Colon (tissue), 2 donors: ENCODE data around the gene BTBD1.
"Not testable (repeated sequence)": the region's sequence is repeated elsewhere in the genome, so short reads cannot be mapped to it uniquely, and the experiment has no call there.

ENCODE experiments used
- FAIRE-seq: peaks from 2 replicates; lab custom pipeline; 2012; peaks lifted over from hg19 to GRCh38; lab: Jason Lieb, UNC
- donor health status: control.
- donor health status: control.

Gene BTBD1

DNA sequence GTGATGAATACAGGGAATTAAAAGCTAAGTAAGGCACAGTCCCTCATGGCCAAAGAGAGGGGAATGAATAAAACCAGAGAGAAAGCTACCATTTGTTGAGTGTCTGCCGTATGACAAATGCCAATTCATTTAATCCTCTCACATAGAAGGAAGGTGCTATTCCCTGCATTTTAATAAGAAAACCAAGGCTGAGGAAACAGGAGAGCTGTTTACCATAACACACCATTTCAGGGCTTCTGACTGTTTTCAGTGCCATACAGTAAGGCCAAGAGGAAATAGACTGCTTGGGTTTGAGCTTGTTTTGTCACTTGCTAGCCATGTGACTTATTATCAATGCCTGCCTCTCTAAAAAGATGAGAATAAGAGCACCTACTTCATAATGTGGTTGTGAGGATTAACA, 10.1 kb downstream of the BTBD1 start:
- no peak for FAIRE-seq

DNA sequence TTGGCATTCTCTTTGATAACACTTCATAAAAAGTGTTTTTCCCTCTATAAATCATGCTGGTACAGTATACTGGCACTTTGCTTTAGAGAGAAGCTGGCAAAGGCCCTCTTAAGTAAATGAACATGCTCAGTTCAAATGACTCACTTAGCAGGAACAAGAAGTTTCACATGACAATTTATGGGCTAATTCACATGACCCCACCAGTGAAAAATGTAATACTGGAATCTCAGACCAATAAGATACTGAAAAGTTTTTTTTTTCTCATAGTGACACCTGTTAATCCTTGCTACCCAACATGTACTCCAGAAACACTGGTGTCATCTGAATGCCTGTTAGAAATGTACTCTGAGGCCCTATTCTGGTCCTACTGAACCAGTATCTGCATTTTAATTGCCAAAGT, 13.9 kb downstream of the BTBD1 start:
- FAIRE-seq = no peak

DNA sequence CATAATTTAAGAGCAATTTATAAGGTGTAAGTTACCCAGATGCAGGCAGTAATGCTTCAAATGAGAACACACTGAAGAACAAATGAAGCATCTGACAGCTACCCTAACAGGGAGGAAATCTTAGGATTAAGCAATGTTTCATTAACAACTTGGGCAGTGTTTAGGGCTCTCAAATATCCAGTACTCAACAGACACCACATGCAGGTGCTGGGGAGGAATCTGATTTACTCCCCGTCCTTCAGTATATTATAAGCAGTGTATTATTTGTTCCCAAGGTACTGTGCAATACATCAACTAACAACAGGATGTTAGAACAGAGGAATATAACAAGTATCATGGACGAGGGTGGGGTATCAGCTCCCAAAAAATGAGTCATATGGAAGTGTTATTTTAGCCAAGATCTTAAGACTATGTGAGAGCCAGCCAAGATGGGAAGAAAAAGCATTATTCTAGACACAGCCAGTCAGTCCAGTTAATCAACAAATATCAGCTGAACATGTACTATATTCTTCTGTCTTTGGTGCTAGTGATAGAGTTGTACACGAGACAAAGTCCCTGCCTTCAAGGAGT, 20.4 kb downstream of the BTBD1 start:
- no peak for FAIRE-seq

DNA sequence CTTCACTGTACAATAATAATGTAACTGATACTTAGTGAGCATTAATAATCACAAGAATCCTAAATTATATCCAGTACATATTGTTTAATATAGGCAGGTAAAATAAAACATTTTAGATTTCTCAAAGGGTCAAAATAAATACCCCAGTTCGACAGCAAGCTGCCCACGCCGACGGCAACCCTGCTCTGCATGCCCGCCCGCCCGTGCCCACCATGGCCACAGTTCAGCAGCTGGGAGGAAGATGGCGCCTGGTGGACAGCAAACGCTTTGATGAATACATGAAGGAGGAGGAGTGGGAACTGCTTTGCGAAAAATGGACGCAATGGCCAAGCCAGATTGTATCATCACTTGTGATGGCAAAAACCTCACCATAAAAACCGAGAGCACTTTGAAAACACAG, 22.9 kb downstream of the BTBD1 start:
- no peak for FAIRE-seq

DNA sequence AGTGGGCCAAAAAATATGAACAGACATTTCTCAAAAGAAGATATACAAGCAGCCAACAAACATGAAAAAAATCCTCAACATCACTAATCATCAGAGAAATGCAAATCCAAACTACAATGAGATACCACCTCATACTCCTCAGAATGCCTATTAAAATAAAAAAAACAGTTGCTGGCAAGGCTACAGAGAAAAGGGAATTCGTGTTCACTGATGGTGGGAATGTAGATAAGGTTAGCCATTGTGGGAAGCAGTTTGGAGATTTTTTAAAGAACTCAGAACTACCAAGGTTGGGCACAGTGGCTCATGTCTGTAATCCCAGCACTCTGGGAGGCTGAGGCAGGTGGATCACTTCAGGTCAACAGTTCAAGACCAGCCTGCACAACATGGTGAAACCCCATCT, 27.8 kb downstream of the BTBD1 start:
- no peak for FAIRE-seq

DNA sequence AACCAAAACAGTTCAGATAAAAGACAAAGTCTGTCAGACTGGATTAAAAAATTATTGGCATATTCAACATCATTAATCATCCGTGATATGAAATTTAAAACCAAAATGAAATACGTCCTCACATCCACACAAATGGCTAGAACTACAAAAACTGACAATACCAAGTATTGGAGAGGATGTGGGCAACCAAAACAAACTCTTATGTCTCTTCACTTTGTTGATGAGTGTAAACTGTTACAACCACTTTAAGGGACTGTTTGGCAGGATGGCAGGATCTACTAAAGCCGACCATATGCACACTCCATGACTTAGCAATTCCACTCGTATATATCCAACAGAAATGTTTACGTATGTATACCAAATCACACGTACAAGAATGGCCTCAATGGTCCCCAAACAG, 30.8 kb downstream of the BTBD1 start:
- no peak for FAIRE-seq

DNA sequence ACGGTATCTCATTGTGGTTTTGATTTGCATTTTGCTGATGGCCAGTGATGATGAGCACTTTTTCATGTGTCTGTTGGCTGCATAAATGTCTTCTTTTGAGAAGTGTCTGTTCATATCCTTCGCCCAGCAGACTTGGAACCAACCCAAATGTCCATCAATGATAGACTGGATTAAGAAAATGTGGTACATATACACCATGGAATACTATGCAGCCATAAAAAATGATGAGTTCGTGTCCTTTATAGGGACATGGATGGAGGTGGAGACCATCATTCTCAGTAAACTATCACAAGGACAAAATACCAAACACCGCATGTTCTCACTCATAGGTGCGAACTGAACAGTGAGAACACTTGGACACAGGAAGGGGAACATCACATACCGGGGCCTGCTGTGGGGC, 35.8 kb downstream of the BTBD1 start:
- not testable (repeated sequence) for FAIRE-seq

DNA sequence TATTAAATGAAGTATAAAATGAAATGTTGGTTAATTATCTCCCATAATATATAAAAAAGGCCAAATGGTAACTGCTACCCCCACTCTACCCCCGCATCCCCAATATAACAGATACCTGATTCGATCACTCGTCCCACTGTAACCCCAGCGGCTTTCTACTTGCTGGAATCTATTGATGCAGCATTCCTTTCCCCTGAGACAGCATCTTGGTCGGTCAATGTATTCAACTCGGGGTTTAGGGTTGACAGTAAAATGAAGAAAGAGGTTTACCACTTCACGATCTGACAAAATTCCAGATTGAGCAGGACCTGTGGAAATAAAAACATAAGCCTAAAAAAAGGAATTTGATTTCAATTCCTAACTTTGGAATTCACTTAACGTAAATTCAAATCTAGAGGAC, 37.0 kb downstream of the BTBD1 start:
- FAIRE-seq = no peak

DNA sequence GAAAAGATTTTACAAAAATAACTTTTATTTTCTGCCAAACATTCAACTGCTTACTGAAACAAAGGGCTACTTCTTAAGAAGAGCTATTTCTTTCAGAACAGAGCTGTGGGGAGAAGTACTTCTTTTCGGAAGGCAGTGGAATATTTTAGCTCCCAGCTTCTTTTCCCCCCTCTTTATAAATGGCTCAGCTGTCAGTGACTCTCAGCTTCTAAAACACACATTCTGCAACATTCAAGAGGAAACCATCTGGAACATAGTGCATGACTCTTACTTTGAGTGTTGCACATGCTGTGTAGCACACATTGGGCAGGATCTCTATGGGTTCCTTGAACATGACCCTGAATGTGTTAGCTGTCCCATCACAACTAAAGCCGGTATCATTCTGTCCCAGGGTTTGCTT, 48.6 kb downstream of the BTBD1 start:
- FAIRE-seq = no peak

DNA sequence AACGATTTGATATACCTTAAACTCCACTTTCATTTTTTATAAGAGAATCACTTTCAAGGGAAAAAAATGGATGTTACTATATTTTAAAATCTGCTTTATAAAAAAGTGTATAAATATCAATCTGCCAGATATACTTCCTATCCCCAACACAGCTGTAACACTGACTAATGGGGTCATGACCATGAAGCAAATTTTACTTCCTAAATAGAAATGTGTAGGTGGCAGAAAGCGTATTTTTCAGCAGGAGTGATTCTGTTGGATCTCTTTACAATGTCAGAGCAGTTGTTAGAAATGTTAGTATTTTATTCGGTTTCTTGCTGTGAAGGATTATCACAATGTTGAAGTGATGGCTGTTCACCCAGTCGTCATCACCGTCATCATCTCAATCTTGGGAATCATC, 50.1 kb downstream of the BTBD1 start:
- FAIRE-seq = no peak

DNA sequence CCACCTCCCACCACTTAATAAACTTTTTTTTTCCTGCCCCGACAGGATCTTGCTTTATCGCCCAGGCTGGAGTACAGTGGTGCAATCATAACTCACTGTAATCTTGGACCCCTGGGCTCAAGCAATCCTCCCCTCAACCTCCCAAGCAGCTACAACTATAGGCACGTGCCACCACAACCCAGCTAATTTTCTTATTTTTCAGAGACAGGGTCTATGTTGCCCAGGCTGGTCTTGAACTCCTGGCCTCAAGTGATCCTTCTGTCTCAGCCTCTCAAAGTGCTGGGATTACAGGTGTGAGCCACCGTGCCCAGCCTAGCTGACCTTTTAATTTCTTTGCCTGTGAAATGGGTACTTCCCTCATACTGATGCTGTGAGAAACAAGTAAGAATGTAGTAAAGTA, 51.7 kb downstream of the BTBD1 start:
- no peak for FAIRE-seq

DNA sequence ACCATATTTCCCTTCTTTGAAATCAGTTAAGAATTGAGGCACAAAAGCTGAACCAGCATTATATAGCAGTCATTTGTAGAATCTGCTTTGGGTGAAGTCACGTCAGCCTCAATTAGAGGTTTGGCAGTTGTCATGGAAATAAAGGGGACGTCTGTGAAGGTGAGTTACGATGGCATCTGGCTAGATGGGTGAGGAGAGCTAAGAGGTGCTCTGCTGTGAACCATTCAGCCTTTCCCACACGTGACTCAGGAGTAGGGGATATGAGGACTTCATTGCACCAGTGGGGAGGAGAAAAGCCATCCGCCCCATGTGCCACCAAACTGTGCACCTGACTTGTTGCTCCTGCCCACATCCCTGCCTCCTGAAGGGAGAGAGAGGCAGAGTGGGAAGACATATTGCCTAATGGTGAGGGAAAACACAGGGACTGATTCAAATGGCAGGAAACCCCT, 52.8 kb downstream of the BTBD1 start:
- no peak for FAIRE-seq

DNA sequence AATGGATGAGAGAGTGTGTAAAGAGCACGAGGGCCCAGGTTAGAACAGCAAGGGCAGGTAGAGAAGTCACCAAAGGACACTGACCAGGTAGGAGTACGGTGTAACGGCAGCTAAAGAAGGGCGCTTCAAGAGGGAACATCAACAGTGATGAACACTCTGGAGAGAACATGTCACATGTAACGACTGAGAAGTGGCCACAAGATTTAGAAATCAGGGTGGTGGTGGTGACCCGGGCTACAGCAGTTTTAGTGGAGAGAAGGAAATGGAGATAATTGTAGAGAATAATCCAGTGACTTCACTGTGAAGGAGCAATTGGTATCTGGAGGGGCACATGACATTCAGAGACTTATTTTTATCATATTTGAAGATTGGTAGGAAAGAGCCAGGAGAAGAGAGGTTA, 54.4 kb downstream of the BTBD1 start:
- no peak for FAIRE-seq

DNA sequence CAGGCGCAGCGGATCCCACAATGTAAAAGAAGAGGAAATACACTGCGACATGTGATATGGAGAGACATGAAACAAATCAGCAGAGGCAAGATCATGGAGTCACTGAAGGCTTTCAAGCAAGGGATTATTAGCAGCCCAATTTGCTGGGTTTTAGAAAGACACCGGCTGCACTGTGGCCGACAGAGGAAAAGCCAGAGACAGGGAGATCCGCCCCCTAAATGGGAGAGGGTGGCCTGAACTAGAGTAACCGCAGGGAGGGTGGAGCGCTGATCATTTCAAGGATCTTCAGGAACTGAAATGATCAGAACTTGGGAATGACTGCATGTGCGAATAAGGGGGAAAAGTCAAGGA, 55.0 kb downstream of the BTBD1 start:
- FAIRE-seq = no peak

DNA sequence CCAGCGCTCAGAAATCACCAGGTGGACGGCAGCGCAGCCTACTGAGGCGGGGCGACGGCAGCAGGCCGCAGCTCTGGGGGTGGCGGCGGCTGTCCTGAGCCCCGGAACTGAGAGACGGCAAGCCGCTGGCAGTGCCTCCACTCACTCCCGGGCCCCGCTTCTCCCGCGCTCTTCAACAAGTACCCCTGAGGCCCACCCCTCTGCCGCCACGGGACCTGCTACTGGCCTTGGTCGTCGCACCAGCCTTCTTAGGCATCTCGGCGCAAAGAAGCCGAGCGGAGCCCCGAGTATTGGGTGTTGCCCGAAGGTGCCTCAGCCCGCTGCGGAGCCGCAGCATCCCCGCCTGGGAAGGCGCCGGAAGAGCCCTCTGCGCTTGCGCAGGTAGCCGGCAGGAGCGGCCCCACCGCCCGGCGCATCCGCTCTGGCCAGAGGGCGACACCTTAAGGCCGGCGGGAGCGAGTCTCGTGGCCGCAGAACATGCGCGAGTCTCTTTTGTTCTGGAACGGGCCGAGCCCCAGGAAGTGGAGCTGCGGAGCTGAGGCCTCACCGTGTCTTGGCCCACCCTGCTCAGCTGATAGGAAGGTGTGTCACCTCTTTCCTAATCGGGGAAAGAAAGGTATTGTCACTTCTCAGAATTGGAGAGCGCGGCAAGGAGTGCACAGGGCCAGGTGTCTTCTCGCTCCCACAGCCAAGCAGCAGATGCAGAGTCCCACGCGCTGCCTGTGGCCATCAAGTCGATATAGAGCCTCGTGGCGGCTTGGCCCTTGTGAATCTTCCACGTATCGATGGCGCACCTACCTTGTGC, 55.6 kb downstream of the BTBD1 start, which contains the start of gene C15orf40:
TSS of gene C15orf40 (minus strand) at position 369 of the 805 bp plus-strand sequence. CDS start at position 337, 32 bp downstream.
- FAIRE-seq = no peak

DNA sequence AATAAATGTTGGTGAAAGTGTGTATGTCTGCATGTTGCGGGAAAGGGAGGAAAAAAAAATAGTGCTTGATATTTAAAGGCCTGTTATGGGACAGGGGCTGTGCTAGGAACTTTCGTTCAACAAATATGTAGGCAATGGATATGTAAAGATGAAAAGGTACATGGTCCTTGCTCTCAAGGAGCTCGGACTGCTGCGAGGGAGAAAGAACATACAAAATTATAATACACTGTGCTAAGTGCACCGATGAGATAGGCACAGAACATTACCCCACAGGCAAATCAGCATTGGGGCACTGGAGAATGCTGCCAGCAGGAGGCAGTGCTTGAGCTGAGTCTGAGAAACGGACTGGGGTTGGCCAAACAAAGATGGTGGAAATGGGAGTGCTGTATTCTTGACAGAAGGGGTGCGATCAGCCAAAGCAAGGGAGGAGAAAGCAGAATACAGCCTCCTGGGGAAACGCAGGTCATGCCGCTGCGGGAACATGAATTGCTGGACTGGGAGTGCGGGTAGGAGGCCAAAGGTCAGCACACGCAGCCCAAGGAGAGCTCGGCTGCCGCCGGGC, 56.3 kb downstream of the BTBD1 start:
- no peak for FAIRE-seq

DNA sequence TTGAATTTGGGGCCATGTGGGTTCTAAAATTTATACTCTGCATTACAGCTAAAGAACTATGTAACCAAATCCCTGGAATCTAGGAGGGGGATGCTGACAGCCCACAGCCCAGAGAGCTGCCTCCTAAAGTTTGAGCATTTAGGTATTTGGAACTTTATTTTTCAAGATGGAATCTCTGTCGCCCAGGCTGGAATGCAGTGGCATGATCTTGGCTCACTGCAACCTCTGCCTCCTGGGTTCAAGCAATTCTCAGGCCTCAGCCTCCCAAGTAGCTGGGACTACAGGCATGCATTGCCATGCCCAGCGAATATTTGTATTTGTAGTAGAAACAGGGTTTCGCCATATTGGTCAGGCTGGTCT, 66.4 kb downstream of the BTBD1 start:
- FAIRE-seq = not testable (repeated sequence)

DNA sequence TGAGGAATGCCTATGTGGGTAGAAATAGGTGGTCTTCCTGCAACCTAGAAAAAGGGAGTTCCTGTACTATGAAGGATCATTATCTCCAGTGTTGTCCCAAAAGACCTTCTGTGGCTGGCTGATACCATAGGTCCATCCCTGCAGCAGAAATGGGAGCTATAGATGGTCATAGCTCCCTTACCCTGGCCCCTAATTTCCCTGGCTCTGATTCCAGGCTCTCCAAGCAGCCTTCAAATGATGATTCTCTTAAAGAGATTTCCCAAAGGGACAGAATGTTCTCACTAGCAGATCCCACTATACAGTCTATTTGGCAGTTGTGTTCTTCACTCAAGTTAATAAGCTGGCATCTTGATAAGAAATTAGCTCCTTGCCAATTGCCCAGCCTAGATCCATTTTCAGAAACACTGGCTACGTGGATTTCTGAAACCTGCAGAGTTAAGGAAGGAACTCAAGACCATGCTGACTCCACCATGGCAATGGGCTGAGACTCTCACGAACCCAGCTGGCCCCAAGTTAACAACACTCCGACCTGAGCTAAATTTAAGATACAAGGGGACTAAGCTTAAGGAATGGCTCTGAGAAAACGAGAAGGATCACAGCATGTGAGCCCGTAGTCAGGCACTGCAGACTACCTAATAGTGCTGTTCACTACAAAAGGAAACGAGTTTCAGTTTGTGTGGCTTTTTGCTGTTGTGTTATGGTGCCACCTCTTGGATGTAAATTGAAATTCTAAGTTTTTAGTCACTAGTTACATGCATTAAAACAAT, 67.0 kb downstream of the BTBD1 start:
- FAIRE-seq = no peak

DNA sequence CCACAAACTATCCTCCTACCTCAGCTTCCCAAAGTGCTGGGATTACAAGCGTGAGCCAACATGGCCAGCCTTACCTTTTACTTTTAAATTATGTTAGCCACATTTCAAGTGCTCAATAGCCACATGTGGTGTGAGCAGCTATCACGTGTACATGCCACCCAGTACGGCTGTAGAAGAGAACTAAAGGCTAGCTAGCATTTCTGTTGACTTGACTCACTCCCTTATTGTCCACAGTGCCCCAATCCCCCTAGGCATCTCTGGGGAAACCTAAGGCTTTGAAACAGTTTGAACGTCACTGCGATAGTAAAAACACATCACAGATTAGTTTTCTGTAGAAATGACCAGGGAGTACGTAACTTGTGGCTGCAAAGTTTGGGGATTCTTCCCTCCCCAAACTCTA, 67.6 kb downstream of the BTBD1 start:
- no peak for FAIRE-seq

DNA sequence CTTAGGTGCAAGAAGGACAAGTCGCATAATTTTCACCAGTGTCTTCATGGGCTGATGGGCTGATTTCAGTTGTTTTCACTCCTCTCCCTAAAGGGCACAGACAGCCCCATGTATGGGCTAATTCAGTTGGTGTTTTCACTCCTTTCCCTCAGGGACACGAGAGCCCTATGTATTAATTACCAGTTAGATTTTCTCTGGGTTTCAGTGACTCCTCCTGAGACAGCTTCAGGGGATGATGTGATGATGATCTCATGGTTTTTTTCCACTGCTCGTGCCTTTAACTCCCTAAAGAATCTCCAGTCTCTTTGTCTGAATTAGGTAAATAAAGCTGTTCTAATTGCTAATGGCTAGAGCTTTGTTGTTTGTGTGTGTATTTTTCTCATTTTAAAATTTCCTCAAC, 71.1 kb downstream of the BTBD1 start:
- no peak for FAIRE-seq

DNA sequence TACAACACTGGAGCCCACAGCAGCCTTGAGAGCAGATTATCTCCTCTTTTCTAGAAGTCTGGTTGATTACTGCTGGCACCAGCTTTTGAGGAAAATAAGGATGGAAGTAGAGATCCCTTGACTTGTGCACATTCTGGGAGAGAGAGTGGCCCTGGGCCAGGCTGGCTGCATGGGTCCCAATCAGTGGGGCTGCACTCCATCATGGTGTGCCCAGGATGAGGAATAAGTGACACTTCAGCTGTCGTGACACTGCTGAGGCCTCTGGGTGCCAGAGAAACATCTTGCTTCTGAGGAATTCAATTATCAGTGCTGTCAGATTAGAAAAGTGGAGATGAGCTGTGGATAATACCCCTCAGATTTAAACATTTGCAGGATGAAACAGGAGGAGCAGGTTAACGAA, 72.0 kb downstream of the BTBD1 start:
- no peak for FAIRE-seq

DNA sequence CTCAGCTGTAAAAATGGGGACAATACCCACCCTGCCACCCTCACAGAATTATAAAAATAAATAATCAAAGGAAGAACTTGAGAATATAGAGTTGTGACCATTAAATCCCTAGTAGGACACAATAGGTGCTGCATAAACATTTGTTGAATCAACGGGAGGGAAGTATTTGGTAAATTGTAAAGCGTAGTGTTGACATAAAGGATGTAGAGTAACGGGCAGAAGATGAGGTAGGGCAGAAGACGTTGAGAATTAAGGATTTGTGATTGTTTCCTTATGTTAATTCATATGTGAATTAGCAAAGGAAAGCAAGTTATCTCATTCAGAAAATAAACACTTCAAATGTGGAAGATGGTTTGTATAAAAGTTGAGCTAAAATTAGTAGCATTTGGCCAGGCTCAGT, 73.9 kb downstream of the BTBD1 start:
- no peak for FAIRE-seq

DNA sequence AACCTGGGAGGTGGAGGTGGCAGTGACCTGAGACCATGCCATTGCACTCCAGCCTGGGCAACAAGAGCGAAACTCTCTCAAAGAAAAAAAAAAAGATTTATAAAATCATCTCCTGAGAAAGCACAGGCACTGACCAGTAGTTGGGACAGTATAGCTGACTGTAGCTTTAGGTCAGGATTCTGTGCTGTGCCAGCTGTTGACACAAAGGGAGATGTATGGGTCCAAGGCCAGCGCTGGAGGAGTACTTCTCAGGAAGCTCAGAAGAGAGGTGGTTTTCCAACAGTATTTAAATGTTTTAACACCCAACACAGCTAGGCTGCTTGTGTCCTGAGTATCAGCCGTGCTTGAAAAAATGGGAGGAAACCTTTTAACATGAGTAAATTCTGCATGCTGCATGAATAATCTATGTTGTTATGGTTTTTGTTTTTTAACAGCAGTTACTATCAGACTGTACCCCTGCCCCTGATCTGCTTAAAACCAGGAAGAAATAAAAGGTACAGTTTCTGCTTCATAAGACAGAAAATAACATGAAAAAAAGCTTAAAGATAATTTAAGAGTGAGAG, 74.5 kb downstream of the BTBD1 start:
- FAIRE-seq = no peak
